ENCODE data around the gene C1orf21.

C1orf21 gene

GRCh38 chr1:184562806-184563205 lies 176.0 kb downstream of the C1orf21 start:
- no peak for DNase-seq

- no peak for DNase-seq
Measured at GRCh38 chr1:184563308-184563707, 176.5 kb downstream of the C1orf21 start.

- no peak for DNase-seq
Measured at GRCh38 chr1:184567009-184567408, 180.2 kb downstream of the C1orf21 start.

GRCh38 chr1:184567637-184568036 lies 180.8 kb downstream of the C1orf21 start:
- DNase-seq: no peak

GRCh38 chr1:184568148-184568547 lies 181.3 kb downstream of the C1orf21 start:
- DNase-seq: no peak

- DNase-seq: no peak
Measured at GRCh38 chr1:184569106-184569505, 182.3 kb downstream of the C1orf21 start.

- no peak for DNase-seq
Measured at GRCh38 chr1:184574588-184574987, 187.8 kb downstream of the C1orf21 start.

- DNase-seq: no peak
Measured at GRCh38 chr1:184576822-184577221, 190.0 kb downstream of the C1orf21 start.

GRCh38 chr1:184577319-184577718 lies 190.5 kb downstream of the C1orf21 start:
- DNase-seq: no peak

- DNase-seq: no peak
Measured at GRCh38 chr1:184582411-184582810, 195.6 kb downstream of the C1orf21 start.

- no peak for DNase-seq
Measured at GRCh38 chr1:184583849-184584248, 197.0 kb downstream of the C1orf21 start.

GRCh38 chr1:184588701-184589100 lies 201.9 kb downstream of the C1orf21 start:
- DNase-seq: no peak

GRCh38 chr1:184590163-184590750 lies 203.4 kb downstream of the C1orf21 start:
- DNase-seq: no peak

- DNase-seq: no peak
Measured at GRCh38 chr1:184593597-184593996, 206.8 kb downstream of the C1orf21 start.

GRCh38 chr1:184595596-184595995 lies 208.8 kb downstream of the C1orf21 start:
- no peak for DNase-seq

- DNase-seq: no peak
Measured at GRCh38 chr1:184596950-184597645, 210.3 kb downstream of the C1orf21 start.

- no peak for DNase-seq
Measured at GRCh38 chr1:184597650-184598357, 211.0 kb downstream of the C1orf21 start.

- DNase-seq: no peak
Measured at GRCh38 chr1:184598403-184599193, 211.8 kb downstream of the C1orf21 start.

GRCh38 chr1:184604152-184604900 lies 217.5 kb downstream of the C1orf21 start:
- no peak for DNase-seq

- no peak for DNase-seq
Measured at GRCh38 chr1:184605941-184606340, 219.1 kb downstream of the C1orf21 start.

- no peak for DNase-seq
Measured at GRCh38 chr1:184606786-184607185, 220.0 kb downstream of the C1orf21 start.

- no peak for DNase-seq
Measured at GRCh38 chr1:184608581-184608980, 221.8 kb downstream of the C1orf21 start.

- DNase-seq: no peak
Measured at GRCh38 chr1:184608990-184609389, 222.2 kb downstream of the C1orf21 start.
